NCI-H128 (cell line): ENCODE measurements around the gene ASAP2.

ENCODE experiments used
- DNase-seq: peaks from one replicate; lab custom pipeline; 2025; ENCODE audit not compliant: unreplicated experiment; lab: John Stamatoyannopoulos, UW

The ASAP2 gene

GRCh38 chr2:9398881-9399780, 192.5 kb downstream of the ASAP2 start:
- no peak for DNase-seq

- DNase-seq, result no peak
Observed at GRCh38 chr2:9400268-9401058, 193.9 kb downstream of the ASAP2 start.

GRCh38 chr2:9401059-9401547, 194.5 kb downstream of the ASAP2 start:
- DNase-seq, result no peak

DNA sequence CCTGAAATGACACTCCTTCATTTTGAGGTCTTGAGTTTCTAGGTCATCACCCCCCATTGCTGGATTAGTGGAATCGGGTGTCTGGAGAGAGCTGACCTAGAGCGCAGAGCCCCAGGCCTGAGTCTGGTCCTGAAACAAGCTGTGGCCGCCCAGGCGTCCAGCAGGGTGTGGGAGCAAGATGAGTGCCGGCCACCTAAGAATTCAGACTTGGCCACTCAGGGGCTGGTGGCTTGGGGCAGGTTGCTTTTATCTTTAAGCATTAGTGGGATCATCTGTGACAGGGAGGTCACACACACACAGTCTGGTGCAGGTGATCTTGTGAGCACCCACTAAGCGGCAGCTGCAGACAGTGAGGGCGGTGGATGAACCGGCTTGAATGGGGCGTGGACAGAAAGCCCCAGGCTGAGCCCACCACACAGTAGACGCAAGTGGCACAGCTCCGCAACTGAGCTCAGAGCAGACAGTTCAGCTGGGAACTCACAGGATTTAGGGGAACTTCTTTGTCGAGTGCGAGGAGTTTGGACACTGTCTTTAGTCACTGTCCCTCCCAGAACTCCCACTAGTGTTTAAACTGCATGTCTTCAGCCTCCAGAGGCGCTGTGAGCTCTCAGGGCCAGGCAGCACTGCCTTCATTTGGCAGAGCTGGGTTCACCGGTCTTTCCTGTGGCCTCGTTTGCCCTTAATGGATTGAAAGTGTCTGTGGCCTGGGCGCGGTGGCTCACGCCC, 195.2 kb downstream of the ASAP2 start:
- no peak for DNase-seq

- DNase-seq, result no peak
Observed at GRCh38 chr2:9403924-9404323, 197.3 kb downstream of the ASAP2 start.

GRCh38 chr2:9404451-9404850, 197.8 kb downstream of the ASAP2 start:
- DNase-seq, result no peak

GRCh38 chr2:9405636-9406035, 199.0 kb downstream of the ASAP2 start:
- no peak for DNase-seq

GRCh38 chr2:9406529-9407362, 200.1 kb downstream of the ASAP2 start:
- DNase-seq, result no peak

DNA sequence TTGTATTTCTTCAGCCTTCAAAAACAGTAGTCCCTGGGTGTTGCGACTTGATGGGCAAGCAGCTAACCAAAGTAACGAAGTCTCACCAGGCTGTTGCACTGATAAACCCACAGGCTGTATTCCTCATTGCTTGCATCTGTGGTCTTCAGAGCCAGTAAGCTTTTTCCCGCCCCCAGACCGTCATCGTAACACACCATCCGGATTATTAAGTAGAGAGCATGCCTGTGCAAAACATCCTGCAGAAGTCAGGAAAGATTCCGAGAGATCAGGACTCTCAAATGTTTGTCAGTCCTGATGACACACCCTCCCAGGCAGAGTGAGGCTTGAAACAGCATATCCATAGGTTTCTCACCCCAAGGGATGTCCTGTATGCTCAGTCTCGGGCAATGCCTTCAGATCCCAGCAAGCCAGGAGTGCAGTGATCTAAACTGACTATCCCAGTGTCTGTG, 200.8 kb downstream of the ASAP2 start:
- DNase-seq, result no peak

GRCh38 chr2:9408641-9409151, 202.1 kb downstream of the ASAP2 start:
- no peak for DNase-seq

GRCh38 chr2:9410108-9410507, 203.5 kb downstream of the ASAP2 start:
- no peak for DNase-seq

- no peak for DNase-seq
Observed at GRCh38 chr2:9412781-9413180, 206.2 kb downstream of the ASAP2 start.

GRCh38 chr2:9415516-9416169, 209.0 kb downstream of the ASAP2 start:
- DNase-seq, result no peak

DNA sequence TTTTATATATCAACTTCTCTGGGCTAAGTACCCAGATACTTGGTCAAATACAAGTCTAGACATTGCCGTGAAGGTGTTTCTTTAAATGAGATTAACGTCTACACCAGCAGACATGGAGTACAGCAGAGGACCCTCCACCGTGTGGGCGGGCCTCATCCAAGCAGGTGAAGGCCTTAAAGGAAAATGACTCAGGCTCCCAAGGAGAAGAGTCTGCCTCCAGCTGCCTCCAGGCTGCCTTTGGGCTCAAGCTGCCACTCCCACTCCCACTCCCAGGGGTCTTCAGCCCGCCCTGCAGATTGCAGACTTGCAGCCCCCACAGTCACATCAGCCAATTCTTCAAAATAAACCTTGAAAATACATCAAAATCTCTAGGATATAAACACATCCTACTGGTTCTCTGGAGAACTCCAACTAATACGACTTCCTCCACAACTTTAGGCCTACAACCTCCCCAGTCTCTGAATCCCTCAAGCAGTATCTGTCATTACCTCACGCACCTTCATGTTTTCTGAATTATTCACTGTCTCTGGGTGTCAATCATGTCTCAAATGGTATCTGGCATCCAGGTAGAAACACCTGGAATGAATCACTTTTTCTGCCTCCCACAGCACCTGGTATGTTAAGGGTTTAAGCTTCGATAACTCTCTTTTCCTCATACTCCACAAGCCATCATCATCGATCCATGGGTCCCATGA, 209.8 kb downstream of the ASAP2 start:
- no peak for DNase-seq

- no peak for DNase-seq
Observed at GRCh38 chr2:9416962-9417316, 210.3 kb downstream of the ASAP2 start.

DNA sequence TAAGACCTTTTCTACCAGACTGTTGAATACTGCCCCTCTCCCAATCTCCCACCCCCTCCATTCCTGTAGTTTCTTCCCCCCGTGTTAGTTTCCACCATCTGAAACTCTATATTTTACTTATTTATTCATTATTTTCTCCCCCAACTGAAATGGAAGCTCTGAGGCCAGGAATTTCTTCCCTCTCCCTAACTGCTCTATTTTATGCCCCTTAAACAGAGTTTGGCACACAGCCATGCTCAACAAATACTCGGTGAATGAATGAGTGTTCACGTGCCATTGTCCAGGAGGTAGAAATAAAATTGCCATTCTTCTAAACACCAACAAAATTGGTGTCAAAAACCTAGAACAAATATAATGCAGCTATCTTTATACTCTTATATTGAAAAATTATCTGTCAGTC, 211.1 kb downstream of the ASAP2 start:
- no peak for DNase-seq

- DNase-seq, result no peak
Observed at GRCh38 chr2:9418746-9419145, 212.1 kb downstream of the ASAP2 start.

DNA sequence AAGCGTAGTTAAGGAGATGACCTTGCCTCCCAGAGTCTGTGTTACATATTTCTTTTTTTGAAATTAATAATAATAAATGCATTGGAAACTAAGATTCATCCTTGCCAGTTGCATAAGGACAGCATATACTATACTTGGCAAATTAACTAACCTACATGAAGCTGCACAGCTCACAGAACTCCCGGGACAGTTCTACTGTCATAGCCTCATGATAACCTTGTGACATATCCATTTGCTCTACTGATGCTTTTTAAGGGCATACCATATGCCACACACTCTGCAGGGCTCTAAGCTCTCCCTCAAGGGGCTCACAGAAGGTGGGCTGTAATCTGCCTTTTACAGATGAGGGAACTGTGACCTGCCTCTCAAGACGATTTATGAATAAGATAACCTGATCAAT, 212.9 kb downstream of the ASAP2 start:
- no peak for DNase-seq

GRCh38 chr2:9420495-9420894, 213.9 kb downstream of the ASAP2 start:
- no peak for DNase-seq
